GM23338 (cell line): Measurements from ENCODE around the gene NOC2L. TPM values are rescaled to one million over a fixed set of nuclear protein-coding genes. Genes with fewer than 3 reads are reported as not detected.

ENCODE experiments used
- ATAC-seq: fragments of 200-7000 bp; cut with Tn5 transposase; 3 replicates; pipeline ENCODE4 v1.9.1; 2020
- DNase-seq: peaks from one replicate; pipeline ENCODE4 v3.0.0-alpha.2; 2015; ENCODE audit warnings: low spot score
- H2AFZ ChIP-seq: fragments of 200-600 bp; sonication (generic); 2 replicates; pipeline ENCODE4 v1.8.0; 2016; ENCODE audit warnings: antibody characterized with exemption, mild to moderate bottlenecking, moderate library complexity
- H3F3A ChIP-seq: fragments of 200-600 bp; sonication (generic); replicated peaks from 2 replicates; pipeline ENCODE4 v1.8.0; 2017; ENCODE audit warnings: antibody characterized with exemption, mixed run types, low read depth
- H3K27ac ChIP-seq: fragments of 200-600 bp; sonication (generic); 2 replicates; pipeline ENCODE4 v1.6.1; 2016; ENCODE audit warnings: low read depth
- H3K27me3 ChIP-seq: fragments of 200-600 bp; sonication (generic); 2 replicates; pipeline ENCODE4 v1.8.0; 2016; ENCODE audit warnings: mild to moderate bottlenecking, mixed run types, moderate library complexity; ENCODE audit not compliant: insufficient read depth
- H3K36me3 ChIP-seq: fragments of 200-600 bp; sonication (generic); 2 replicates; pipeline ENCODE4 v1.8.0; 2016; ENCODE audit warnings: mild to moderate bottlenecking; ENCODE audit not compliant: insufficient read depth
- H3K4me1 ChIP-seq: fragments of 200-600 bp; sonication (generic); 2 replicates; pipeline ENCODE4 v1.8.0; 2016; ENCODE audit warnings: mild to moderate bottlenecking, moderate library complexity; ENCODE audit not compliant: insufficient read depth
- H3K4me2 ChIP-seq: fragments of 200-600 bp; sonication (generic); 2 replicates; pipeline ENCODE4 v1.7.1; 2017; ENCODE audit warnings: mixed run types
- H3K4me3 ChIP-seq: fragments of 200-600 bp; sonication (generic); 2 replicates; pipeline ENCODE4 v1.6.1; 2016; ENCODE audit warnings: mixed run types
- H3K79me2 ChIP-seq: fragments of 200-600 bp; sonication (generic); replicated peaks from 2 replicates; pipeline ENCODE4 v1.8.0; 2017; ENCODE audit warnings: mild to moderate bottlenecking; ENCODE audit not compliant: insufficient read depth
- H3K9me2 ChIP-seq: fragments of 200-600 bp; sonication (generic); 2 replicates; pipeline ENCODE4 v1.8.0; 2017; ENCODE audit not compliant: insufficient read depth
- H4K20me1 ChIP-seq: fragments of 200-600 bp; sonication (generic); replicated peaks from 2 replicates; pipeline ENCODE4 v1.8.0; 2017; ENCODE audit warnings: mild to moderate bottlenecking; ENCODE audit not compliant: insufficient read depth
- H3K27ac Mint-ChIP-seq: 2 replicates; pipeline ENCODE4 v1.8.0; 2020; ENCODE audit warnings: inconsistent platforms, mild to moderate bottlenecking, moderate library complexity, mixed read lengths
- H3K27me3 Mint-ChIP-seq: 3 replicates; pipeline ENCODE4 v1.8.0; 2022; ENCODE audit warnings: low read depth, mild to moderate bottlenecking, moderate library complexity, mixed read lengths, inconsistent platforms; ENCODE audit not compliant: insufficient read depth, poor library complexity
- H3K36me3 Mint-ChIP-seq: 3 replicates; pipeline ENCODE4 v1.8.0; 2021; ENCODE audit warnings: low read depth, mild to moderate bottlenecking, inconsistent platforms, moderate library complexity, mixed read lengths
- H3K4me1 Mint-ChIP-seq: 3 replicates; pipeline ENCODE4 v1.8.0; 2020; ENCODE audit warnings: mild to moderate bottlenecking, inconsistent platforms, mixed read lengths
- H3K4me3 Mint-ChIP-seq: 3 replicates; pipeline ENCODE4 v1.8.0; 2021; ENCODE audit warnings: moderate library complexity, mild to moderate bottlenecking, inconsistent platforms, mixed read lengths
- H3K9me3 Mint-ChIP-seq: 3 replicates; pipeline ENCODE4 v1.8.0; 2020; ENCODE audit warnings: moderate library complexity, mild to moderate bottlenecking, inconsistent platforms, mixed read lengths
- EZH2 ChIP-seq: fragments of 200-600 bp; sonication (generic); IDR thresholded peaks from one replicate; pipeline ENCODE4 v1.8.0; 2017; ENCODE audit warnings: antibody characterized with exemption, mild to moderate bottlenecking, low read depth; ENCODE audit not compliant: unreplicated experiment
- EZH2phosphoT487 ChIP-seq: fragments of 200-600 bp; sonication (generic); IDR thresholded peaks from one replicate; pipeline ENCODE4 v1.8.1; 2018; ENCODE audit warnings: antibody characterized with exemption; ENCODE audit not compliant: unreplicated experiment
- JUNB ChIP-seq: IDR thresholded peaks from one replicate; pipeline ENCODE4 v1.6.1; 2016; ENCODE audit warnings: antibody characterized with exemption; ENCODE audit not compliant: unreplicated experiment
- POLR2AphosphoS5 ChIP-seq: IDR thresholded peaks from 2 replicates; pipeline ENCODE4 v1.6.1; 2016; ENCODE audit warnings: antibody characterized with exemption, low read depth
- polyA plus RNA-seq: library from polyadenylated mRNA; unstranded; fragments of >200 nt; fragmentation: Nextera tagmentation; extraction: Ambion mirVana; gene quantifications from 2 replicates; pipeline ENCODE4 v1.2.1, GENCODE V29; 2016
- total RNA-seq: library from RNA; depleted of rRNA; stranded (reverse); fragments of >200 nt; shearing (Covaris generic); gene quantifications from 2 replicates; pipeline ENCODE4 v1.2.3, GENCODE V29; 2014
- TF ChIP-seq, protein P1 (sequence below), 2 experiments: fragments of 200-600 bp in 1 of 2; sonication (generic) in 1 of 2; conservative IDR thresholded peaks; 2 replicates each; pipeline versions ENCODE4 v1.5.1 to v1.6.1; 2016 to 2017; ENCODE audit warnings: antibody characterized with exemption in 2 of 2, low read depth in 2 of 2, mild to moderate bottlenecking in 2 of 2, moderate library complexity in 1 of 2
- TF ChIP-seq, protein P2 (sequence below): IDR thresholded peaks from one replicate; pipeline ENCODE4 v1.6.1; 2018; ENCODE audit warnings: antibody characterized with exemption; ENCODE audit not compliant: unreplicated experiment

The NOC2L gene
- total and polyA plus RNA-seq, 2 experiments from 2014 or later, result 79.3 to 125 TPM

DNA sequence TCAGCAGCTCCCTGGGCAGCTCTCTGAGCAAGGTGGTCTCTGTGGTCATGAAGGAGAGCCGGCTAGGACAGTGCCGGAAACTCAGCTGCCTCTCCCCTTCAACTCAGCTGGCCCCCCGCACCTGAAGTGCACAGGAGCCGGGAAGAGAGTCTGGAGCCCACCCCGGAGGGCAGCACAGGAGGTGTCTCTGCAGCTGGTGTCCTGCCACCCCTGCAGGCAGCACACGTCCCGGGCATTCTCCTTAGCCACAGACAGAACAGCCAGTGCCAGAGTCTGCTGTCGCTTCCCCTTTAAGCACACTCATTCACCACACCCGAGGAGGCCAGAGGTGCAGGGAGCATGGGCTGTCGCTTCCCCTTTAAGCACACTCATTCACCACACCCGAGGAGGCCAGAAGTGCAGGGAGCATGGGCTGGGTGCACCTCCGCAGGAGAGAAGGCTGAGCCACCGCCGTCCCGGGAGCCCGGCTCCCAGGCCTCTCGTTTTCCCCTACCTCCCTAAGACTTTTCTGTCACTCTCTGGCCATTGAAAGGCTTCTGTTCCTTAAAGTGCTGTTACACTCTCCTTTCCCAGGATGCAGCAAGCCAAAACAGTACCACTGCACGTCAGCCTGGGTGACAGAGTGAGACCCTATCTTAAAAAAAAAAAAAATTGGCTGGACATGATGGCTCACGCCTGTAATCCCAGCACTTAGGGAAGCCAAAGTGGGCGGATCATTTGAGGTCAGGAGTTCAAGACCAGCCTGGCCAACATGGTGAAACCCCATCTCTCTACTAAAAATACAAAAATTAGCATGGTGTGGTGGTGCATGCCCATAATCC, 52.2 kb downstream of the NOC2L start (continued):
- TF ChIP-seq, protein P1, sequence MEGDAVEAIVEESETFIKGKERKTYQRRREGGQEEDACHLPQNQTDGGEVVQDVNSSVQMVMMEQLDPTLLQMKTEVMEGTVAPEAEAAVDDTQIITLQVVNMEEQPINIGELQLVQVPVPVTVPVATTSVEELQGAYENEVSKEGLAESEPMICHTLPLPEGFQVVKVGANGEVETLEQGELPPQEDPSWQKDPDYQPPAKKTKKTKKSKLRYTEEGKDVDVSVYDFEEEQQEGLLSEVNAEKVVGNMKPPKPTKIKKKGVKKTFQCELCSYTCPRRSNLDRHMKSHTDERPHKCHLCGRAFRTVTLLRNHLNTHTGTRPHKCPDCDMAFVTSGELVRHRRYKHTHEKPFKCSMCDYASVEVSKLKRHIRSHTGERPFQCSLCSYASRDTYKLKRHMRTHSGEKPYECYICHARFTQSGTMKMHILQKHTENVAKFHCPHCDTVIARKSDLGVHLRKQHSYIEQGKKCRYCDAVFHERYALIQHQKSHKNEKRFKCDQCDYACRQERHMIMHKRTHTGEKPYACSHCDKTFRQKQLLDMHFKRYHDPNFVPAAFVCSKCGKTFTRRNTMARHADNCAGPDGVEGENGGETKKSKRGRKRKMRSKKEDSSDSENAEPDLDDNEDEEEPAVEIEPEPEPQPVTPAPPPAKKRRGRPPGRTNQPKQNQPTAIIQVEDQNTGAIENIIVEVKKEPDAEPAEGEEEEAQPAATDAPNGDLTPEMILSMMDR (conservative IDR thresholded peaks at IDR 0.05; ENCODE audit: low read depth in 2 of 2), result no peak
- TF ChIP-seq JUNB (no peak), EZH2phosphoT487 (no peak)
- TF ChIP-seq, protein P2, sequence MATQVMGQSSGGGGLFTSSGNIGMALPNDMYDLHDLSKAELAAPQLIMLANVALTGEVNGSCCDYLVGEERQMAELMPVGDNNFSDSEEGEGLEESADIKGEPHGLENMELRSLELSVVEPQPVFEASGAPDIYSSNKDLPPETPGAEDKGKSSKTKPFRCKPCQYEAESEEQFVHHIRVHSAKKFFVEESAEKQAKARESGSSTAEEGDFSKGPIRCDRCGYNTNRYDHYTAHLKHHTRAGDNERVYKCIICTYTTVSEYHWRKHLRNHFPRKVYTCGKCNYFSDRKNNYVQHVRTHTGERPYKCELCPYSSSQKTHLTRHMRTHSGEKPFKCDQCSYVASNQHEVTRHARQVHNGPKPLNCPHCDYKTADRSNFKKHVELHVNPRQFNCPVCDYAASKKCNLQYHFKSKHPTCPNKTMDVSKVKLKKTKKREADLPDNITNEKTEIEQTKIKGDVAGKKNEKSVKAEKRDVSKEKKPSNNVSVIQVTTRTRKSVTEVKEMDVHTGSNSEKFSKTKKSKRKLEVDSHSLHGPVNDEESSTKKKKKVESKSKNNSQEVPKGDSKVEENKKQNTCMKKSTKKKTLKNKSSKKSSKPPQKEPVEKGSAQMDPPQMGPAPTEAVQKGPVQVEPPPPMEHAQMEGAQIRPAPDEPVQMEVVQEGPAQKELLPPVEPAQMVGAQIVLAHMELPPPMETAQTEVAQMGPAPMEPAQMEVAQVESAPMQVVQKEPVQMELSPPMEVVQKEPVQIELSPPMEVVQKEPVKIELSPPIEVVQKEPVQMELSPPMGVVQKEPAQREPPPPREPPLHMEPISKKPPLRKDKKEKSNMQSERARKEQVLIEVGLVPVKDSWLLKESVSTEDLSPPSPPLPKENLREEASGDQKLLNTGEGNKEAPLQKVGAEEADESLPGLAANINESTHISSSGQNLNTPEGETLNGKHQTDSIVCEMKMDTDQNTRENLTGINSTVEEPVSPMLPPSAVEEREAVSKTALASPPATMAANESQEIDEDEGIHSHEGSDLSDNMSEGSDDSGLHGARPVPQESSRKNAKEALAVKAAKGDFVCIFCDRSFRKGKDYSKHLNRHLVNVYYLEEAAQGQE, result no peak

DNA sequence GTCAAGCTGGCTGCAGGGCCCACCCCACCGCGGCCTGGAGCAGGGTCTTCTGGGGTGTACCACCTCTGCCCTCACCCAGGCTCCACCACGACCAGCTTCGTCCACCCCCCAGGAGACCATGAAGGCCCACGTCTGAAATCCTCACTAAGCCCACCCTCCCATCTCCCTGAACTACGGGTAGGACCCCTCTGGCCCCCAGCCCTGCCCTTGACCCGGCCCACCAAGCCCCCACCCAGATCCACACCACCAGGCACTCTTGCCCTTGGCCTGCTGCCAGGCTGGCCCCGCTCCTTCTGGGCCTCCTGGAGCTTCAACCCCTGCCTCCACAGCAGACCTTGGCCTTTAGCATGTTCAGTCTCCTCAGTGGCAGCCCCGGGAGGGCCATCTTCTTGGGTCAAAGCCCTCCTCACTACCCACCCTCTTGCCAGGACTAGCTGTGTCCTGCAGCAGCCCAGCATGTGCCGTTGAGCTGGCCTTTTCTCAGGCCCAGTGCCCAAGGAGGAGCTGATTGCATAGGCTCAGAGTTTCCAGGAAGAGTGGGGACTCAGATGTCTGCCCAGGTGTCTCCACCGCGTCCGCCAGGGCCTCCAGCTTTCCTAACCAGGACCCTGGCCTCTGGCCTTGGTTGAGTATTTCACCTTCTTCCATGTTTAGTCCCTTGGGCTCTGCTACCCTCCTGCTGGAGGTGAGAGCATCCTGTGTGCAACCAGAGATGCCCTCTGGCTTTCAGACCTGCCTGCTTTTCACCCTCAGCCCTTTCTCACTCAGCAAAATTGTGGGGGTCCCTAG, 53.1 kb downstream of the NOC2L start:
- no peaks in the 10 kb centered on the region; the same call in 1 of the 2 replicates for H4K20me1 ChIP-seq
- H3K4me2 ChIP-seq, result peak overlapping the region; percentile 84; the same call in 1 of the 2 replicates
- H2AFZ ChIP-seq, result no peak overlapping the region
- peaks cover 5% of the 10 kb centered on the region; the same call in 2 of the 3 replicates for H3K4me1 Mint-ChIP-seq
- no peaks in the 10 kb centered on the region for H3K4me1 ChIP-seq
- peaks cover 2% of the 10 kb centered on the region; the same call in 1 of the 3 replicates for H3K36me3 Mint-ChIP-seq
- no peak overlapping the region for H3K27ac ChIP-seq
- no peak overlapping the region for H3K27ac Mint-ChIP-seq
- H3K4me3 ChIP-seq, result no peak overlapping the region
- H3F3A ChIP-seq, result no peaks in the 10 kb centered on the region
- ATAC-seq, result no peak
- no peak for DNase-seq
- H3K4me3 Mint-ChIP-seq, result peak overlapping the region; percentile 78
- no peaks in the 10 kb centered on the region for H3K9me2 ChIP-seq
- peaks cover 61% of the 10 kb centered on the region for H3K27me3 ChIP-seq
- no peaks in the 10 kb centered on the region for H3K79me2 ChIP-seq
- no peaks in the 10 kb centered on the region; the same call in 2 of the 3 replicates for H3K9me3 Mint-ChIP-seq
- peaks cover 54% of the 10 kb centered on the region for H3K27me3 Mint-ChIP-seq
- TF ChIP-seq EZH2 (peak; percentile 22), POLR2AphosphoS5 (no peak)
- no peaks in the 10 kb centered on the region for H3K36me3 ChIP-seq
